EH (cell line): ENCODE results near the gene BEAN1.

Experiments
- DNase-seq: peaks from one replicate; pipeline ENCODE4 v3.0.0-alpha.2; 2015; ENCODE audit warnings: low read depth

BEAN1 gene

GRCh38 chr16:66521951-66522771 lies 95.1 kb downstream of the BEAN1 start:
- peak; percentile 72 for DNase-seq

- DNase-seq, result no peak
Measured at GRCh38 chr16:66522816-66523590, 95.9 kb downstream of the BEAN1 start.

- no peak for DNase-seq
Measured at GRCh38 chr16:66523861-66524354, 96.8 kb downstream of the BEAN1 start.

- no peak for DNase-seq
Measured at GRCh38 chr16:66524601-66525164, 97.6 kb downstream of the BEAN1 start.

GRCh38 chr16:66525396-66526180 lies 98.5 kb downstream of the BEAN1 start:
- DNase-seq, result peak; percentile 97

- DNase-seq, result no peak
Measured at GRCh38 chr16:66528294-66528693, 101.2 kb downstream of the BEAN1 start.

- DNase-seq, result no peak
Measured at GRCh38 chr16:66529475-66529874, 102.4 kb downstream of the BEAN1 start.
